ENCODE measurements around the gene DEDD.

GRCh38 chr1:161114556-161114955 lies 17.9 kb downstream of the DEDD start:
- TF ChIP-seq POLR2A (IDR thresholded peaks at IDR 0.05), result no peak
- TF ChIP-seq CTCF (IDR thresholded peaks at IDR 0.05), result no peak

All from heart left ventricle (tissue), 13 donors.